GM21360 (cell line): ENCODE measurements around the gene PTX4.

Experiments
- ATAC-seq: cut with Tn5 transposase; IDR thresholded peaks from one replicate; pipeline ENCODE4 v1.9.1; 2021; ENCODE audit warnings: mild to moderate bottlenecking, moderate library complexity; ENCODE audit not compliant: unreplicated experiment

PTX4 gene, protein sequence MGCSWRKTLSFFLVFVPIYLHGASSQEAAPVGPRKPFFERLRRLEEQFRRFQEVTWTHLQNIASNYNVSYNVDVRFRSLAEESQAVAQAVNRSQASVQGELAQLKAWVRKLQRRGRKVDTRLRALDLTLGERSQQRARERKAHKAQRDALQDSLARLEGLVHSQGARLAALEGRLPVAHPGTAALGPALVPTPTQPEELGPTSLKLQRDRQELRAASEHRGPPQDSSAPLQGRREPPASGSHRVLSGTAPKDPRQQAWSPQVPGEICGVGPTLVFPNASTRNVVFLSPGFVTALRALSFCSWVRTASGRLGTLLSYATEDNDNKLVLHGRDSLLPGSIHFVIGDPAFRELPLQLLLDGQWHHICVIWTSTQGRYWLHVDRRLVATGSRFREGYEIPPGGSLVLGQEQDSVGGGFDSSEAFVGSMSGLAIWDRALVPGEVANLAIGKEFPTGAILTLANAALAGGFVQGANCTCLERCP

DNA sequence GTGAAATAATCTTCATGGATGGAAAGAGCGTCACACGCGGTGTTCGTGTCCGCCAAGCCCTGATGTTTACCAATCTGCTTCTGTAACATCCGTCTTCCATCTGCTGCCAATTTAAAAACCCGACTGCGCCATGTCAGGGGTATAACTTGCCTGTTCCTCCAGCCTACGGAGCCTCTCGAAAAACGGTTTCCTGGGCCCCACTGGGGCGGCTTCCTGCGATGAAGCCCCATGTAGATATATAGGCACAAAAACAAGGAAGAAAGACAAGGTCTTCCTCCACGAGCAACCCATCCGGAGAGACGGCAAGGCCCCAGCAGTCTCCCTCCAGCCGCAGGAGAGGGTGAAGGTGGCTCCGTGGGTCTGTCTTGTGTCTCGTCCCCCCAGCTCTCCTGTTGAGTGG, at the start of gene PTX4:
Gene PTX4 (minus strand): TSS at position 326 of the 400 bp plus-strand sequence. CDS start 35 bp downstream, at position 291.
- ATAC-seq: no peak

- ATAC-seq: no peak
Observed at GRCh38 chr16:1537763-1538289, 49.1 kb upstream of the PTX4 start.

- ATAC-seq: no peak
Observed at GRCh38 chr16:1537138-1537577, 48.4 kb upstream of the PTX4 start.

GRCh38 chr16:1536601-1537000, 47.9 kb upstream of the PTX4 start:
- ATAC-seq: no peak

DNA sequence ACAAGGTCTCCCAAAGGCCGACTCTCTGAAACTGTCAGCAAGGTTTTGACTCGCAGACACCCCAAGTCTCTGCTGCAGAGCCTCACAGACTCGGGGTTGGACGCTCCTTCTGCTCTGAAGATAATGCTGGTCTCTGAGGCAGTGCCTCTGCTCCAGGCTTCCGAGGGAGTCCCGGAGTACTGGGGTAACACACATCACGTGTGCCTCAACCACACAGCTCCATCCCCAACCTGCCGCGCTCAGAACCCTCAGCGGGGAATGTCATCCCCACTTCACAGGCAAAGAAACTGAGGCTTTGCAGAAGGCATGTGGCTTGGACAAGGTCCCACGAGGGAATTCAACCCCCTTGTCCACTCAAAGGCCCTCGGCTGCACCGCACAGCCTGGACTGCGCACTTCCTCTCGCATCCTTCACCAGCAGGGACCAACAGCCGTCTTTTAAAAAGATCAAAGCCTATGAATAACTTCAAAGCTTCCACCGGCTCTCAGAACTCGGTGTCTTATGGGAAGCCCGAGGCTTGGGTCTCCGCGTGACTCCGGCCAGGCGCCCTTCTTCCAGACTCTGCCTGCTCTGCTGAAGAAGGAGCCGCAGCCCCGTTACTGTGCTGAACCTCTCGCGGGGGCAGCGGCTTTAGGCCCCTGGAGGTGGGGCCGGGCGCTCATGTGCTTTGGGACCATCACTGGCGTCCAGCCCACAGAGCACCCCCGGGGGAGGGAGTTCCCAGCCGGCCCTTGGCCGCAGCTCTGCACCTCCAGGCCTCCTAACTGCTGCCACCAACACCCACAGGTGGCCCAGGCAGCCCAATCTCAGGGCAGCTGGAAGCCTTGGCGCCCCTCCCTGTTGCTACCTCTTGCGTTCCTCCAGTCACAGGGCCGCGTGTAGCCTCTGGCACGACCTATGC, 46.9 kb upstream of the PTX4 start:
- no peak for ATAC-seq

DNA sequence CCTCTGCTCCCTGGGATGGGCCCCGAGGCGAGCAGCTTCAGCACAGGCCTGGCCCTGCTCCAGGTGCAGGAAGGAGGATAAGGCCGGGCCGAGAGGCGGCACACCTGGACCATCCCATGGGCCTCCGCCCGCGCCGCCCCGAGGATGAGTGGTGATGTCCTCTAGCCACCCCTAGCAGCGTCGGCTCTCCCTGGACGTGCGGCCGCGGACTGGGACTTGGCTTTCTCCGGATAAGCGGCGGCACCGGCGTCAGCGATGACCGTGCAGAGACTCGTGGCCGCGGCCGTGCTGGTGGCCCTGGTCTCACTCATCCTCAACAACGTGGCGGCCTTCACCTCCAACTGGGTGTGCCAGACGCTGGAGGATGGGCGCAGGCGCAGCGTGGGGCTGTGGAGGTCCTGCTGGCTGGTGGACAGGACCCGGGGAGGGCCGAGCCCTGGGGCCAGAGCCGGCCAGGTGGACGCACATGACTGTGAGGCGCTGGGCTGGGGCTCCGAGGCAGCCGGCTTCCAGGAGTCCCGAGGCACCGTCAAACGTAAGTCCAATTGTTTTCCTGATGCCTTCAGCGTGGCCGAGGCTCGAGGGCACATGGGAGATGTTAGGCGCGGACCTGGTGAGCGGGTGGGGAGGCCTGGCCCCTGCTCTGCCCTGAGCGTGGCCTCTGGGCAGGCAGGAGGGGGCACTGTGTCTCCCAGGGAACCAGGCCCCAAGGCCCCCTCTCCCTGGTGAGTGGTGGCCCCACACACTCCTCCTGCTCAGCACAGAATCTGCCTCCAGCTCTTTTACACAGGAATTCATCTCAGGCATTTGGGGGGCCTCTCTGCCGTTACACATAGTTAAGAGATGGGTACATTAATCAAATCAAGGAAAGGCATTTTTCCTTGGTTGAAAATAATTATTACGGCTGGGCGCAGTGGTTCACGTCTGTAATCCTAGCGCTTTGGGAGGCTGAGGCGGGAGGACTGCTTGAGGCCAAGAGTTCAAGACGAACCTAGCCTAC, 45.6 kb upstream of the PTX4 start:
- no peak for ATAC-seq

- no peak for ATAC-seq
Observed at GRCh38 chr16:1533443-1533951, 44.8 kb upstream of the PTX4 start, which contains the start of gene TMEM204. TMEM204 (plus strand) TSS chr16:1533666; CDS start chr16:1534276, 610 bp downstream.

- no peak for ATAC-seq
Observed at GRCh38 chr16:1532771-1533170, 44.0 kb upstream of the PTX4 start.

- ATAC-seq: no peak
Observed at GRCh38 chr16:1532081-1532760, 43.5 kb upstream of the PTX4 start.

GRCh38 chr16:1531638-1531910, 42.8 kb upstream of the PTX4 start:
- no peak for ATAC-seq

DNA sequence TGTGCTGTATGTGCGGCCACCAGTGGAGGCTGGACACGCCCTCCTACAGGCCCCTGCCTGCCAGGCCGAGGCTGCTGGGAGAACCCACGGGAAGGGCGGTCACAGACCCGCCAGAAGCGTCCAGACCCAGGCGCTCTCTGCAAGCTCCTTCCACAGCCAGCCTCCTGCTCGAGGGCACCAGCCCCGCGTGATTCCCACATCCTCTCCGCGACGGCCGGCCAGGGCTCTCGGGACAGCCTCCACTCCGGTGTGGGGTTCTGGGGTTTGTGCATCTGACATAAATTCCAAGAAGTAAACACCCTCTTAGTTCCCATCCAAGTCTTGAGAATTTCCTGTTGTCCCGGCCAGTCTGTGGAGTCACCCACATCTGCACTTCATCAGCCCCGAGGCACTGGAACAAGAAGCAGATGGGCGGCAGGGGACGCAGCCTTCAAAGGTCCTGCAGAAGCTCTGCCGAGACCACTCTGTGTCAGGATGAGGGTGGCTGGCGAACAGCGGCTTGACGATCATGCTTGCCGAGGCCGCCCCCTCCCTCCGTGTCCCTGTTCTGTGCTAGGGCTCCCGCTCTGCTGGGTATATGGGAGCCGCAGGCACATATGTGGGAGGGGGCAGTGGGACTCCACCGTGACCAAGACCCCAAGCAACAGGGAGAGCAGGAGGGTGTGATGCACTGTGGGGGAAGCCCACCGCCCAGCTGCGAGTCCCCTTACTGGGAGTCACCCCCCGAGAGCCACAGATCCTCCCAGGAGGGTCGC, 42.3 kb upstream of the PTX4 start:
- ATAC-seq: no peak

GRCh38 chr16:1530349-1530882, 41.7 kb upstream of the PTX4 start:
- no peak for ATAC-seq

DNA sequence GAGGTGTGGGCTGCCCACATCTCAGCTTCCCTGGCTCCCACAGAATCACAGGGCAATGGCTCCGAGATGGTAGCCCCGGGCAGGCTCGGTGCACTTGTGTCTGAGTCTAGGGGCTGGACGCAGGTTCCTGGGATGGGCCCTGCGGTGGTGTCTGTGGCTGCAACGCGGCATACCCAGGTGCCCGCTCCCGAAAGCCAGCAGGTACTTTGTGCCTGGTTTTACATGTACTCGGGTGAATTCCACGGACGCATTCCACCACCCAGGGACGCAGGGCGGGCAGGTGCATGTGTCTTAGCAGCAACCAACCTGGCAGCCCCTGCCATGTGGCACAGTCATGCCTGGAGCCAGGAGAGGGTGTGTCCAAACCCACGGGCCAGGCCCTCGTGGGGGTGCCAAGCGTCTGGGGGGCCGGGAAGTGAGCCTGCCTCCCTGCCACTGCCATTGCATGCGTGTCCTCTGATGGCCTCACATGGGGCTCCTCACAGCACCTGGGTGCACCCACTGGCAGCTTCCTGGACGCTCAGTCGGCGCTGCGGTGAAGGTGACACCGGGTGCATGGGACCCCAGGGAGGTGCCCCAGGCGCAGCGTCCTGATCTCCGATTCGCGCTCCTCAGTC, 40.3 kb upstream of the PTX4 start:
- no peak for ATAC-seq

DNA sequence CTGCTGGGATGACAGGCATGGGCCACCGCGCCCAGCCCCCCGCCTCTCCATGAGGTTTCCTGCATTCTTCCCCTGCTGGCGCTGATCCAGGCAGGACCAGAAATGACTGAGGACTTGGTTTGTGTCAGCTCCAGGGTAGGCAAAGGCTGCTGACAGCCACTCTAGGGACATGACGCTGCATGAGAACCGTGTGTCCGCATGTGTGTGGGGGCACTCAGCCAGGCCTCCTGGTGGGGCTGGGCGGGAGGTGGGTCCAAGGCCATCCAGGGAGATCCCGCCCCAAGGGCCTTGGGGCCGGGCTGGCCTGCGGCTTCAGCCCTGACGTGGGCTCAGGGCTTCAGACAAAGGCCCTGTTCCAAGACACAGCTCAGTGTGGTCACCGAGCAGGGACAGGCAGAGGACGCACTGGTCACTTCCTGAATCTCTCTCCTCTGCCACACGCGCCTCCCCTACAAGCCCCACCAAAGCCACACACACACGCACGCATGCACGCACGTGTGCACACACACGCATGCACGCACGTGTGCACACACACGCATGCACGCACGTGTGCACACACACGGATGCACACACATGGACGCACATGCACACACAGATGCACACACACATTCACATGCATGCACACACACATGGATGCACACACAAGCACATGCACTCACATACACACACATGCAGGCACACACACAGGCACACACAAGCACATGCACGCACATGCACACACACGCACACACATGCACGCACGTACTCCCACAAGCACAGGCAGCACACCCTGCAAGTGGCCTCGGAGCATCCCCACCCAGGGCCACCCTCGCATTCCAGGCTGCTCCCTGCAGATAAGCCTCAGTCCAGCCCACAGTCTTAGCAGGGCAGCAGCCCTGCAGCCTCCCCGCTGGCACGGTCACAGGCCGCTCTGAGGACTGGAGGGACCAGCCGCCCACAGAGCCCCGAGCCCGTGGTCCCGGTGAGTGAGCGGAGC, 39.4 kb upstream of the PTX4 start:
- ATAC-seq: no peak

DNA sequence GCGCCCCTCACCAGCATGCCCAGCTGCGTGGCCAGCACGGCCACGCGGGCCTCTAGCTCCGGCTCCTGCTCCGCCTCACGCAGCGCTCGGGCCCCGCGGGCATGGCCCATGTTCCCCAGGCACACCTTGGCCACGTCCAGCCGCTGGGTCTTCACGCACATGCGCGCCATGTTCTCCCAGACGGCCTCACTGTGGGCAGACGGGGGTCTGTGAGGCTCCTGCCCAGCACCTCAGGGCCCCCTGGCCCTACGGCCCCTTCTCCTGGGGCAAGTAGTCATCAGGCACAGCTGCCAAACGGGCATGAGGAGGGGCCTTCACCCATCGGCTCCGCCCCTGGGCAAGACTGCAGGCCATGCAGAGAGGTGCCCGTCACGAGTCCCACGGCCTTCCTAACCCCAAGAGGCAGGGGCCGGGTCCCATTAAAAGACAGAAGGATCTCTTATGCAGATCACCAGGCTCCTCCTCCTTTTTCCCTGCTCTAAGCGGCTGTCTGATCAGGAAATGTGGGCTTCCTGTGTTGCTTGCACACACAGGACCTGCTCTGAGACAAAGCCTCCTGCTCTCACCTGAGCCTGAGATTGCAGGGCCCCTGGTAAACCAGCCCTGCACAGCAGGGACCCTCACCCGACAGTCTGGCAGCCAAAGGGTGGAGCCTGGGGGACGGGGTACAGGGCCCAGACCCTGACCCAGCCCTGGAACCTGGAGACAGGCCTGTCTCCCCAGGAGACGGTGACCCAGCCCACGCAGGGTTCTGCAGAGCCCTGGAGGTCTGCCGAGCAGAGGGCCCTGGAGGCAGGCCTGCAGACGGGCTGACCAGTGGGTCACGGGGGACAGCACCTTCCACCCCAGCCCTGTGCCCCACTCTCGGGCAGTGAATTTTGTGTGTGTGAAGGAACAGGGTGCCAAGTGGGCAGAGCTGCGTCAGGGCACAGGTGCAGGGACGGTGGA, 38.1 kb upstream of the PTX4 start:
- ATAC-seq: no peak
